AG08396 (cell line): Measurements from ENCODE around the gene ARHGEF10L.
"Not testable (repeated sequence)": the region's sequence is repeated elsewhere in the genome, so short reads cannot be mapped to it uniquely, and the experiment has no call there.

Experiments used
- DNase-seq: peaks from one replicate; pipeline ENCODE4 v3.0.0; 2012; ENCODE audit warnings: low spot score, mixed read lengths

ARHGEF10L gene

GRCh38 chr1:17742583-17742982 is 203.1 kb downstream of the ARHGEF10L start:
- DNase-seq: no peak

GRCh38 chr1:17743008-17743647 is 203.6 kb downstream of the ARHGEF10L start:
- no peak for DNase-seq

- no peak for DNase-seq
Measured at GRCh38 chr1:17743925-17744324, 204.4 kb downstream of the ARHGEF10L start.

- no peak for DNase-seq
Measured at GRCh38 chr1:17744666-17745478, 205.4 kb downstream of the ARHGEF10L start.

- DNase-seq: no peak
Measured at GRCh38 chr1:17745479-17745955, 206.0 kb downstream of the ARHGEF10L start.

DNA sequence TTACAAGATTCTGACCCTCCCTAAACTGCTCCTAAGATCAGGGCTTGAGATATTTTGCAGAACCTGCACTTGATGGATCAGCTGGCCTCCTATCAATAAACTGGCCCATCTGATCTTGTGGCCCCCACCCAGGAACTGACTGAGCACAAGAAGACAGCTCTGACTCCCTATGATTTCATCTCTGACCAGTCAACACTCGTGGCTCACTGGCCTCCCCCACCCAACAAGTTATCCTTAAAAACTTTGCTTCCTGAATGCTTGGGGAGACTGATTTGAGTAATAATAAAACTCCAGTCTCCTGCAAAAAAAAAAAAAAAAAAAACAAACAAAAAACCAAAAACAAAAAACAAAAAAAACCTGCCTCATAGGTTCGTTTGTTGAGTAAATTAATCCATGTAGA is 206.8 kb downstream of the ARHGEF10L start:
- DNase-seq: not testable (repeated sequence)

- DNase-seq: no peak
Measured at GRCh38 chr1:17746920-17747319, 207.4 kb downstream of the ARHGEF10L start.
